Prostate gland (tissue), 2 donors: ENCODE data around the gene FOXF1. TPM values are rescaled to one million over a fixed set of nuclear protein-coding genes. Genes with fewer than 3 reads are reported as not detected.

Experiments
- DNase-seq: peaks from one replicate; pipeline ENCODE4 v3.0.0-alpha.2; 2019; ENCODE audit warnings: low spot score
- H3K27ac ChIP-seq, 2 donors: fragments of 200-600 bp; sonication (generic); 2 replicates each; pipeline ENCODE4 v1.5.1; 2017 to 2019
- H3K27me3 ChIP-seq: fragments of 200-600 bp; sonication (generic); replicated peaks from 2 replicates; pipeline ENCODE4 v1.5.1; 2019; ENCODE audit not compliant: insufficient read depth
- H3K36me3 ChIP-seq, 2 donors: fragments of 200-600 bp; sonication (generic); 1 replicate in 1 of 2; 2 replicates in 1 of 2; pipeline versions ENCODE4 v1.5.1 to v1.8.1; 2017 to 2019
- H3K4me1 ChIP-seq: fragments of 200-600 bp; sonication (generic); replicated peaks from 2 replicates; pipeline ENCODE4 v1.5.1; 2019
- H3K4me3 ChIP-seq, 2 donors: fragments of 200-600 bp; sonication (generic); 2 replicates each; pipeline ENCODE4 v1.5.1; 2017 to 2019
- H3K9me3 ChIP-seq: fragments of 200-600 bp; sonication (generic); 2 replicates; pipeline ENCODE4 v1.5.1; 2017
- POLR2A ChIP-seq: fragments of 450-650 bp; IDR thresholded peaks from one replicate; pipeline ENCODE4 v1.6.1; 2016; ENCODE audit warnings: antibody characterized with exemption, mild to moderate bottlenecking
- POLR2AphosphoS5 ChIP-seq: sonication (generic); formaldehyde crosslinking; IDR thresholded peaks from one replicate; pipeline ENCODE4 v1.6.1; 2017; ENCODE audit warnings: antibody characterized with exemption
- WGBS: methylation state at CpG from one replicate; pipeline ENCODE4 v1.1.5; 2018; 5-methylcytosine and 5-hydroxymethylcytosine counted together
- intact Hi-C: fragments of 100-400 bp; cut with DNase I; formaldehyde crosslinking; loops from one replicate; pipeline ENCODE4 v1.14.2; 2022
- total RNA-seq, 2 donors: library from RNA; depleted of rRNA; stranded (reverse); fragments of >200 nt; gene quantifications; one replicate each; pipeline ENCODE4 v1.1.0, GENCODE V29; 2016
- TF ChIP-seq, protein P1 (sequence below), 4 experiments: fragments of 200-600 bp in 2 of 4; fragments of 450-650 bp in 2 of 4; sonication (generic) in 2 of 4; IDR thresholded peaks; 1 replicate in 3 of 4; 2 replicates in 1 of 4; pipeline ENCODE4 v1.5.1; 2016 to 2019; ENCODE audit warnings: antibody characterized with exemption in 4 of 4, mild to moderate bottlenecking in 2 of 4, moderate library complexity in 2 of 4

FOXF1 gene
- total RNA-seq, 2 donors from 2014 or later, result 5.3 to 6.9 TPM

DNA sequence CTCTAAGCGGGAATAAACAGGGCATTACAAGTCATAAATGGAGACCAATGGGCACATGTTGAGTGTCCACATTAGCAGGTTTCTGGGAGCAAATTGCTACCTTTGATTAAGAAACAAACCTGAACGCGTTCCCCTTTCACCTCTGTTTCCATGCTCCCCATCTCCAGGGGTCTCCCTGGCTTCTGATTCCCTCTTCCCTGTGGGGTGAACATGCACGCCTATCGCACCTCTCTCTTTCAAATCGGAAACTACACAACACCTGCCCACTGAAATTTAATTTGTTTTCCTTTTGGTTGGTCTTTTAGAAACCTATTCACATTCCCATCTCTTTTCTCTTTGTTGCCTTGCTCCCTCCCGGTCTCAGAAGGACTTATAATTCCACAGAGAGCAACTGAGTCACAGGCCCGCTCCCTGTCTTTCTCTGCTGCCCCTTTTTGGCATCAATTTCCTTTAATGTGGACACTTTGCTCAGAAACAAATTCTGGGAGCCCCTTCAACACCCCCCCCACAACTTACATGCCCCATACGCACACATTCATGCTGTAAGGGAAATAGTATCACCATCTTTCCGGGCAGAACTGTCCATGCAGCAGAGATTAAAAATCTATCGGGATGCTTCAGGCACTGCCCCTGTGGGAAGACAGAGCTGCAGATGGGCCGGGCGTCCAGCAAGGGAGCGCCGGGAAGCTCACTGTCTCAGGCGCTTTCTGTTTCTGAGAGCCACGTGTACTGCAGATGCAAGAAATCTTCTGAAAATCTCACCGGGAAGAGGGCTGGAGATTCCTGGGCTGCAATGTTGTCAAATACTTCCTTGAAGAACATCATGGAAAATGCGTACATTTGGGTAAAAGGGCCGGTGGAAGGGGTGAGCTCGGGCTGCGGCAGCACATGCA is 7.2 kb upstream of the FOXF1 start:
- H3K36me3 ChIP-seq, result no peaks in the 10 kb centered on the region
- H3K27ac ChIP-seq, result peak overlapping the region; percentile 72 to 80
- no peak for DNase-seq
- WGBS, result 22% methylated on average over 22 of the region's 22 CpGs
- no peaks in the 10 kb centered on the region for H3K4me1 ChIP-seq
- H3K9me3 ChIP-seq, result no peaks in the 10 kb centered on the region
- TF ChIP-seq POLR2AphosphoS5, result no peak
- TF ChIP-seq, protein P1, sequence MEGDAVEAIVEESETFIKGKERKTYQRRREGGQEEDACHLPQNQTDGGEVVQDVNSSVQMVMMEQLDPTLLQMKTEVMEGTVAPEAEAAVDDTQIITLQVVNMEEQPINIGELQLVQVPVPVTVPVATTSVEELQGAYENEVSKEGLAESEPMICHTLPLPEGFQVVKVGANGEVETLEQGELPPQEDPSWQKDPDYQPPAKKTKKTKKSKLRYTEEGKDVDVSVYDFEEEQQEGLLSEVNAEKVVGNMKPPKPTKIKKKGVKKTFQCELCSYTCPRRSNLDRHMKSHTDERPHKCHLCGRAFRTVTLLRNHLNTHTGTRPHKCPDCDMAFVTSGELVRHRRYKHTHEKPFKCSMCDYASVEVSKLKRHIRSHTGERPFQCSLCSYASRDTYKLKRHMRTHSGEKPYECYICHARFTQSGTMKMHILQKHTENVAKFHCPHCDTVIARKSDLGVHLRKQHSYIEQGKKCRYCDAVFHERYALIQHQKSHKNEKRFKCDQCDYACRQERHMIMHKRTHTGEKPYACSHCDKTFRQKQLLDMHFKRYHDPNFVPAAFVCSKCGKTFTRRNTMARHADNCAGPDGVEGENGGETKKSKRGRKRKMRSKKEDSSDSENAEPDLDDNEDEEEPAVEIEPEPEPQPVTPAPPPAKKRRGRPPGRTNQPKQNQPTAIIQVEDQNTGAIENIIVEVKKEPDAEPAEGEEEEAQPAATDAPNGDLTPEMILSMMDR (IDR thresholded peaks at IDR 0.05), result no peak
- no peak for TF ChIP-seq POLR2A
- intact Hi-C loops, result no loop called here
- no peak overlapping the region for H3K4me3 ChIP-seq
- H3K27me3 ChIP-seq, result peaks cover 51% of the 10 kb centered on the region

DNA sequence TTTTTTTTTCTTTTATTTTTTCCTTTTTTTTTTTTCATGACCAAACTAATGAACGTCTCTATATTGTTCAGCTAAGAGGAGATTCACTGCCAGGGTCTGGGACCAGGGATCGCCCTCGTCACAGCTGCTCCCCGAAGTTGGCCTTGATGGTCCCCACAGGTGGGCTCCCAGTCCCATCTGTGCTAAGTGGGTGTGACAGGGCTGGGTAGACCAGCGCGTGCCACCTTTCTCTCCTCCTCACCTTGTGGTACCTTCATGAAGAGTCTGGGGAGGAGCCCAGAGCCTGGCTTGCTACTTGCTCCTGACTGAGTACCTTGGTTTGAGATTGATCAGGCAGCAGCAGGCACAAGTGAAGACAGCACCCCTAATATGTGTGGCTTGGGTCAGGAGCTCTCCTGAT is 6.5 kb upstream of the FOXF1 start:
- peaks cover 45% of the 10 kb centered on the region for H3K27me3 ChIP-seq
- 16% methylated on average over 6 of the region's 6 CpGs for WGBS
- TF ChIP-seq, protein P1 (IDR thresholded peaks at IDR 0.05), result no peak
- TF ChIP-seq POLR2A, result no peak
- no peak for TF ChIP-seq POLR2AphosphoS5

DNA sequence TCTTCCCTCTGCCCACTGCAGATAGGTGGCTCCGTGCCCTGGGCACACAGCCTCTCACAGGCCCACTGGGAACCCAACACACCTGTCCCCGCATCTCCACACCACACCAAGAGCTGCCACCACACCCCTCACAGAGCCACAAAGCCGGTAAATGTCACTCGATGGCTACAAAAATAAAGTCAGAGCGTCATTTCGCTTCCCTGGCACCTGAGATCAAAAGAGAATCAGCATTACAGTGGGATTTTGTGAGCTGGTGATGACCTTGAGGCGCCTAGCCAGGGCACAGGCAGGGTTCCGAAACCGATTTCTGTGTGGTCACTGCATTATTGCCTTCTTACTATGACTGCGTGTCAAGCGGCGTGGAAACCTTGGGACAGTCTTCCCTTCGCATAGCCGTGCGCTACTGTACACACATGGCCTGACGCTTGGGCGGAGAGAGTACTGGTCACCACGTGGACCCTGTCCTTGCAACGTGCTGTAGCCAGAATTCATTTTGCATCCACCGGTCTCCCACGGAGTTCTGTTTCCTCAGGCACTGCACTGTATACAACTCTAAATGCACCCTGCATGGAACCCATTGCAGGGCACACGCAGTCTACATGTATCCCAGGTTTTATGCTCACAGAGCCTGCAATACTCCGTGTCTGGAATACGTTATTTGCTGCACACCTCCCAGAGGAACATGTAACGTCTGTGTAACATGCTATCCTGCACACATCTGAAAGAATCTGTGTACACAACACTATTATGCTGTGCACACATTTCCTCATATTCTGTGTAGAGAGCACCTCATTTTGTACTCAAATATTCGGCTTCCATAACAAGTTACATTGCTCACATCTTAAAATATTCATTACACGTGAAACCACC is 5.8 kb upstream of the FOXF1 start:
- DNase-seq, result no peak
- no peaks in the 10 kb centered on the region for H3K9me3 ChIP-seq
- peaks cover 8% of the 10 kb centered on the region for H3K4me1 ChIP-seq
- peak overlapping the region; percentile 80 to 87 for H3K27ac ChIP-seq
- intact Hi-C loops, result loop anchor here (5.0 kb wide), 1 partner anchor 202 kb away; no protein-coding TSS in a partner anchor
- H3K4me3 ChIP-seq, result peak overlapping the region in 1 of 2 donors; percentile 21
- 19% methylated on average over 27 of the region's 27 CpGs for WGBS
- peaks cover 42% of the 10 kb centered on the region for H3K27me3 ChIP-seq
- no peaks in the 10 kb centered on the region for H3K36me3 ChIP-seq
- TF ChIP-seq POLR2AphosphoS5 (no peak), POLR2A (no peak)
- TF ChIP-seq, protein P1 (IDR thresholded peaks at IDR 0.05), result no peak

More for the DNA sequence above, 6.5 kb upstream of the FOXF1 start:
- Histone ChIP-seq H3K27ac (peak overlapping the region; percentile 72 to 80), H3K4me1 (peaks cover 6% of the 10 kb centered on the region), H3K36me3 (no peaks in the 10 kb centered on the region), H3K4me3 (peak overlapping the region in 1 of 2 donors; percentile 0), H3K9me3 (no peaks in the 10 kb centered on the region)
- DNase-seq, result no peak
- intact Hi-C loops, result no loop called here

DNA sequence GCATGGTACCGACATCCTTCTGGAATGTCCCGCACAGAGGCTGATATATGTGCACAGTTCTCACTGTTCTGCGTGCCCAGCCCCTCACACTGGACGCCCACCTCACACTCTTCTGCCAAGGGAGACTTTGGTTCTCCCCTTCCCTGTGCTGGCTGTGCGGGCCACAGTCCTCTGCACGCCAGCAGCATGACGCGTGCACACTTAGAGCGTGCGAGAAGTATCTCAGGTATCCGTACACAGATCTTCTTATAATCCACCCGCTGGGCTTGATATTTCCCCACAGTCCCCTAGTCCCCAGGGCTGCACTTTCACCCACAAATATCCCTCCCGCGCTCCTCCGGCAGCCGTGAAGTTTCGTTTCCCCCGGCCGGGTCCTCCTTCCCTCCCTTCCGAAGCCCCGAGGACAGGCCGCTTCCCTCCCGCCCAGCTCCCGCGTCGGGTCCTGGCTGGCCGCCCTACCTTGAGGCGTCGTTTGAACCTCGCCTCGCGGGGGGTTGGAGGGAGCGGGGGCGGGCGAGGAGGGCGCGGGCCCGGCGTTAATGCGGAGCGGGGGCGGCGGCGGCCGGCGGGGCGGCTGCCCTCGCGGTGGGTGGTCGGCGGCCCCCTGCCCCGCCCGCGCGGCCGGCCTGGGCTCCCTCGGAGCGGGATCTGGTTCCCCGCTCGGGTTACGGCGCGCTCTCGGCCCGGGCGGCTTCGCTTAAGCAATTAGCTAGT is 5.0 kb upstream of the FOXF1 start:
- H3K27ac ChIP-seq, result peak overlapping the region; percentile 85 to 87
- TF ChIP-seq POLR2A (no peak), POLR2AphosphoS5 (no peak)
- TF ChIP-seq, protein P1 (IDR thresholded peaks at IDR 0.05), result no peak
- H3K4me1 ChIP-seq, result peaks cover 8% of the 10 kb centered on the region
- no peaks in the 10 kb centered on the region for H3K9me3 ChIP-seq
- WGBS, result 1% methylated on average over 67 of the region's 67 CpGs
- no peaks in the 10 kb centered on the region for H3K36me3 ChIP-seq
- intact Hi-C loops, result loop anchor here (5.0 kb wide), 1 partner anchor 203 kb away; no protein-coding TSS in a partner anchor
- no peak for DNase-seq
- peak overlapping the region; percentile 21 to 23 for H3K4me3 ChIP-seq
- peaks cover 42% of the 10 kb centered on the region for H3K27me3 ChIP-seq
